HG02798 (cell line): ENCODE data around the gene NHSL2.
"Not testable (repeated sequence)": the region's sequence is repeated elsewhere in the genome, so short reads cannot be mapped to it uniquely, and the experiment has no call there.

ENCODE experiments used
- ATAC-seq: cut with Tn5 transposase; IDR thresholded peaks from one replicate; pipeline ENCODE4 v1.9.1; 2021; ENCODE audit warnings: mild to moderate bottlenecking; ENCODE audit not compliant: unreplicated experiment, poor library complexity

Gene NHSL2

DNA sequence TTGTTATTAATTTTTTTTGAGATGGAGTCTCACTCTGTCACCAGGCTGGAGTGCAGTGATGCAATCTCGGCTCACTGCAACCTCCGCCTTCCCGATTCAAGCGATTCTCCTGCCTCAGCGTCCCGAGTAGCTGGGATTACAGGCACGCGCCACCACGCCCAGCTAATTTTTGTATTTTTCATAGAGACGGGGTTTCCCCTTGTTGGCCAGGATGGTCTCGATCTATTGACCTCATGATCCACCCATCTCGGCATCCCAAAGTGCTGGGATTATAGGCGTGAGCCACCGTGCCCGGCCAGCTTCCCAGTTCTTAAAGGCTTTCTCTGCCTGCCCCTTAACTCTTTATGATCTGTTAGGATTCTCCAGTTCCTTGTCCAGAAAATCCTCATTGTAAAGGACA is 147.7 kb downstream of the NHSL2 start:
- ATAC-seq: not testable (repeated sequence)

DNA sequence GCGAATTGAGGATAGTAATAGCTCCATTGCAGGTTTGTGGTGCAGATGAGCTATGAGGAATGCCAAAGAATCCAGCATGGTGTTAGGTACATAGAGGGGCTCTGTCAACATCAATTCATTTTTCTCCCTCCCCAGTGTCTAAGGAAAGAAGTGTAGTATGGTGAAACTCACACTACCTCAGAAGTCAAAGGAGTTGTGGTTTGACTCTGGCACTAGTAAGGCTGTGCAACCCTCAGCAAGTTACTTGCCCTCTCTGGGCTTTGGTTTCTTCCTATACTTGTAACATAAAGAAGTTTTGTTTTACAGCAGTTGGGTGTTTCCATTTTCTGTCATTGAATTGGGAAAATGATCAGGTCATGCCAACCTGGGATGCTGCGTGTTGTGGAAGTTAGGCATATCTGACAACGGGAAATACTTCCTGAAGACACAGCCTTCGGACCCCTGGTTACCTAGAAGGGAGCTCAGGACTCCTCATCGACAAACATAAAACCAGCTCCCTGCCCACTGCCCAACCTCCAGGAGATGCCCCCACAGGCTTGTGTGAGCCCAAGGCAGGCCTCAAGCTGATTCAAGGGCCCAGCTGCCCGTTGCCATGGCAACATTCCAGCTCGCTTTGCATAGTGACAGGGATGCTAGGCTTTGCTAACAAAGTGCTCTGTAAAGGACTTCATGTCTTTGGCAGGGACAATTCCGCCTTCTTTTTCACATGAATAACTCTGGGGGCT is 149.7 kb downstream of the NHSL2 start:
- no peak for ATAC-seq

DNA sequence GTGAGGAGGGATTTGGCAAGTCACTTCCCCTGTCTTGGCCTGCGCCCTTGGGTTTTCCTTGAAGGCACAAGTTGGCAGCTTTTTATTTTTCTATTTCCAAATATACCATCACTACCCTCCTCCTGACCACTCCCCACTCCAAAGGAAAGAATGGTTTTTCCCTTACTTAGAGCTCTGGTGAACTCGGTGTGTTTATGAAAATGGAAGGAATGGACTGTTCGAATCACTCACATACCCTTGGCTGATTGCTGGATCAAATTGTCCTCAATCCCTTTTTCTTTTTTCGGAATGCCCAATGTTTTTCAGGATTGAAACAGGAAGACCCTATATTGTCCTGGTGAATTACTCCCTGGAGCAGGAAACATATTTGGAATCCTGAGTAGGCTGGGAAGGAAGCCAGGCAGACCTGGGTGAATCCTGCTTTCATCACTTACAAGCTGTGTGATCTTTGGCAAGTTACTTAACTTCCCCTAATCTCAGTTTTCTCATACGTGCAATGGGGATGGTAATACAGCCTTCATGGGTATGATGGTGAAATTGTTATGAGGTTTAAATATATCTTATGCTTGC is 150.4 kb downstream of the NHSL2 start:
- ATAC-seq: no peak

DNA sequence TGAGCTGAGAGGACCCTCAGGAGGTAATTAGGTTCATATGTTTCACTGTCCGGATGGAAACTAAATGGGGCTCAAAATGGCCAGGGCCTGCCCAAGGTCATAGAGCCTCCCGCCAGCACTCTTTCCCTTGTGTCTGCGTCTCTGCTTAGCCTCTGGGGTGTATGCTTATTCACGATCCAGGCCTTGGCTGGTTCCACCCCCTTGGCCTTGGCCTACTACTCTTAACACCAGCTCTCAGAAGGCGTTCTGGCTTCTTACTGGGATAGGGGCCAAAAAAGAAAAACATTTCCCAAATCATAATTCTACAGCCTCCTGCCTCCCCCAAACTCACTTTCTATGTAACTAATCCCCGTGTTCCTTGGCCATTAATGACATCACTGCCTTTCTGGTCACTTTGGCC is 152.3 kb downstream of the NHSL2 start:
- no peak for ATAC-seq

DNA sequence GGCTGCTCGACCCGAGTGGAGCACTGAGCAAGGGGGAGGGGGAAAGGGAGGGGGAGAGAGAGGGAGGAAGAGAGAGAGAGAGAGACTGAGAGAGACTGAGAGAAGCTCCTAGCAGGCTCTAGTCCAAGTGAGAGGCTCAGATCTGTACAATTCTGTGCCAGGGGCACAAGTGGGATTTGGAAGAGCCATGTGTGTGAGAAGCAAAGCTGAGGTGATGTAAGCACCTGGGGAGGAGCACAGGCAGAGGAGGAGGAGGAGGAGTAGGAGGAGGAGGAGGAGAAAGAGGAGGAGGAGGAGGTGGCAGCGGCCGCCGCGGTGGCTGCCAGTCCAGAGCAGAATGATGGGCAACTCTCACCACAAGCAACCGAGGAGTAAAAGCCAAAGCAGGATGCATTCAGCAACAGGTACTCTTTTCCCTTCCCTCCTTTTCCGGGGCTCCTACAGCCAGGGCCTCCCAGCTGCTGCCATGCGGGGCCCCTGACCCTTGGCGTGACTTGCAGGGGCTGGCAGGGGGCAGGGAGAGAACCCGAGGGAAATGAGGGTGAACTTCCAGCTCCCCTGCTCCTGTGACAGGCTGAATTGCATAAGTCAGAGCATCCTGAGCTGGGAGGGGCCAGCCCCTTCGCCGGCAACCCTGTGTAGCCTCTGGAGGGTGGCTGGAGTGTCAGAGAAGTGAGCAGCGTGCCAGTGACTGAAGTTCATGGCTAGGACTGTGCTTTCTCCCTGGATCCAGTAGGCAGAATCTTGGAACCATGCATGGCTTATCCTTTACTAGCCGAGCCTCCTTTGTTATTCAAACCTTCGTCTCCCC is 158.9 kb downstream of the NHSL2 start:
- ATAC-seq: no peak

DNA sequence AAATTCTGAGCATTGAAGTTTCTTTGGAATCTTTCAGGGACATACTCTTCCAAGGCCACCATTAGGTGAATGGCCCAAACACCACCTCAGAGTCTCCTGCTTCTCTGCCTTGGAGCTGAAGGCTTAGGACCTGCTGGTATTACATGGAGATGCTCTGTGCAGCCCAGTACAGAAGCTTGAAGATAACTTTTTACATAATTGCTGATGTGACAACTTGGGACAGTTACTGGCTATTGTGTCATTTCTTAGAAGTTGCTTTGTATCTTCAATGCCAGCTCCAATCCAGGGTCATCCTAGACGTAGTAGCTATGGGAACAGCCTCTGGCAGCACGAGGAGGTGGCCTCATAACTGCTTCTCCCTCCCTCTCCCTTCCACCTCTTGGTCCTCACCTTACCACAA is 160.6 kb downstream of the NHSL2 start:
- no peak for ATAC-seq

DNA sequence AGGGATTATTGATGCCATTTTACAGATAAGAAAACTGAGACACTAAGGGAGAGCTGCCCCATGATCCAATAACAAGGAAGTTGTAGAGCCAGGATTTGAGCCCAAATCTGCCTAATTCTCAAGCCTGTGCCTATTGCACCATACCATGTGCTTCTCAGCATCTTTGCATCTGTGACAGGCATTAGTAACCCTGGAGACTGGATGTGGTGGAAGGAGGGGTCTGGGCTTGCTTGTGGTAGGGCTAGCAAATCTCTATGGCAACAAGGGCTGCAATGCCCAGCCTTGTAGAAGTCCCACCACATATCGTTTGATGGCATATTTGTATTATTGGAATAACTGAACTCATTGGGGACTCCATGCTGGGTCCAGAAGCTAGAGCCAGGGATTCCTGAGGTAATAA is 163.0 kb downstream of the NHSL2 start:
- ATAC-seq: no peak

DNA sequence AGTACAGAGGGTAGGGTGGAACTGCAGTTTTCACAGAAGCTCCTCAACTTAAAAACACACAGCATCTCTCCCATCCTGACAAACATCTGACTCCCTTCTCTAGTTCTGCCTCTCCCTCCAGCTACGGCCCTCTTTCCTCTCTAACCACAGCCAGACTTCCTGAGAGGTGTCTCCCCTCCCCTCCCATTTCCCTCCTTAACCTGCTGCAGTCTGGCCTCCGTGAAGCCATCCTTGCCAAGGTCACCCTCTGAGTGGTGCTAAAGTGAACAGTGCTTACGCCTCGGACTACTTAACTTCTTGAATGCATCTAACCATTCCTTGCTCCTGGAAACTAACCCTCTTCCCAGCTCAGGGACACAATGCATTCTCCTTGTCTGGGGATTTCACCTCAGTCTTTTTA is 167.8 kb downstream of the NHSL2 start:
- ATAC-seq: no peak

DNA sequence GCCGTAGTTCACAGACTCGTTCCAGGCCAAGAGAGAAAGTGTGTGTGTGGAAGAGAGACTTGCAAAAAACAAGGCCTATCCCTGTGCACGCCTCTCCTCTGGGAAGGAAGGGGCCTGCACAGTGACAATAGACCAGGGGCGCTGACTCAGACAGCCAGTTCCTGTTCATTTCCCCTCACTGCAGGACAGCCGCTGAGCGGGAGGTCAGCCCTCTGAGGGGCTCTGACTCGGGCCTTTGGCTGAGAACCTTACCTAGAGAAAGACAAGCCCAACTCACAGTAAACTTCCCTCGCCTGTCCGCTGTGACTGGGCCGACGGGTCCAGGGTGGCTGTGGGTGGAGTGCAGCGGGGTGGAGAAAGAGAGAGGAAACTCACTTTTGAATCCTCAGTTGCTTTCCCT is 169.0 kb downstream of the NHSL2 start:
- ATAC-seq: no peak

DNA sequence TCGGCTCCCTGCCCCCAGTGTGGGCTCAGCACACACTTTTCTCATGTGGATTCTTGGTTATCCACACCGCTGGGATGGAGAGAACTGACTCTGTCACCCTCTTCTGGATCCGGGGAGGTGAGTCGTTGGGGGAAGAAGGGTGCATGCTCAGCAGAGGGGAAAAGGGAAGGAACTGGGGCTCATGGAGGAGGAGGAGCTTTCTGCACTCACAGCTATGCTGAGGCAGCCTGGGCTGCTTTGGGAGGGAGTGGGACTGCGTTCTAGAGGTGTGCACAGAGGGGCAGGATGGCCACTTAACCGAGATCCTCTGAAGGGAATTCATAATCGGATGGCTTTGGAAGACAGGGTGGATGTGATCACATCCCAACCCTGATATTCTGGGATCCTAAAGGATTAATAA is 169.5 kb downstream of the NHSL2 start:
- ATAC-seq: no peak

DNA sequence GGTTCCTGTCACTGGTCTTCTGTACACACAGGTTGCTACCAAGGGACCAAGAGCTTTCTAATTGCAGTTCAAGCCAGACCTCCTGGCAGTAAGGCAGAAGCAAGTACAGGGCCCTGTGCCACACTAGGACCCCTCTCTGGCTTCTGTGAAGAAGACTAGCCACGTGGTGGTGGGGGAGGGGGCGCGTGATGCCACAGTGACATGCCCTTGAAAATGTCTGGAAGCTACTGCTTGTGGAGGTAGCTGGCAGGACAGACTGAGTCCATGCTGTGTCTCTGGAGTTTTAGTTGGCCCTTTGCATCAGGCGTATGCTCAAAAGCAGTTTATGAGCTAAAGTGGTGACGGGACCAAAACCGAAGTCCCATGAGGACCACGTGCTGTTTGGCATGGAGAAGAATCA is 170.2 kb downstream of the NHSL2 start:
- ATAC-seq: no peak

DNA sequence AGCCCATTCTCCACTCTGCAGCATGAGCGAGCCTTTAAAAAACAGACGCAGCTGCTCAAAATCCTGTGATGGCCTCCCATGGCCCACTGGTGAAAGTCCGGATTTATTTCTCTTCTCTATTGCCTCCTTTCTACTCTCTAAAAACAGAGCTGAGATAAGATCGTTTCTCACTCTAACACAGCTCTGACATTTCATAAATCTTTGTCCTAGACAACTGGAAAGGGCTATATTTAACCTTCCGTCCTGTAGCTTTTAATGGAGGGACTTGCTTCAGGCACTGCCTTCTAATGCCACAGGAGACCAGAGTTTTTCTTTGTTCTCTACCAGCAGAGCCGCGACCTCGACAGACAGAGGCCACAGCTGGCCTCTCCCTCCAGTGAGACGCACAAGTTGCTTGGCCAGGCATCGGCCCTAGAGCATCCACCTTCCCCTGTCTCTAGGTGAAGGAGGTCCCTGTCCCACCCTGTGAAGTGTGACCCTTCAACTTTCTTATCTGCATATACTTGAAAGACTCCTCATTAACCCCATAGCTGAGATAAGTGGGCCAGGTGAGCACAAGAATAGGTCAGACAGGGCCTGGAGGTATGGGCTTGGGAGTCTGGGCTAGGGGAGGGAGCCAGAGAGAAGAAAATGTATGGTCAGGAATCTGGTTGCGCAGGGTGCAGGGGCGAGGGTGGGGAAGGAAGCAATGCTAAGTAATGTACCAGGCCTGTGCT is 171.1 kb downstream of the NHSL2 start:
- no peak for ATAC-seq

DNA sequence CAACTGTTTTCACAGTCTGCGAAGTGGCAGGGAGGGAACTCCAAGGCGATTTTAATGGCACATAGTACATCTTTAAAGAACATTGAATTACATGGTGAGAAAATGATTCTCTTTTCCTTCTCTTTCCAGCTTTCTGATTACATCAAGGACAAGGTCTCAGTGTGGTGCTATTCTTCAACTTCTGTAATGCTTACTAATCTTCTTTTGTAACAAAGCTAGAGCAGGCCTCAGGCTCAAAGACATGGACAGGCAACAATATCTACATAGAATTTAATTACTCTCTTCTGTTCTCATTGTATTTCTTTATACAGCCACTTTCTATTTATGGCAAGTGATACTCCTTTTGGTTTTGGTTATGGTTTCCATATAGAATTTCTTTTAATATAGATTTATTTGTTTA is 172.6 kb downstream of the NHSL2 start:
- no peak for ATAC-seq

DNA sequence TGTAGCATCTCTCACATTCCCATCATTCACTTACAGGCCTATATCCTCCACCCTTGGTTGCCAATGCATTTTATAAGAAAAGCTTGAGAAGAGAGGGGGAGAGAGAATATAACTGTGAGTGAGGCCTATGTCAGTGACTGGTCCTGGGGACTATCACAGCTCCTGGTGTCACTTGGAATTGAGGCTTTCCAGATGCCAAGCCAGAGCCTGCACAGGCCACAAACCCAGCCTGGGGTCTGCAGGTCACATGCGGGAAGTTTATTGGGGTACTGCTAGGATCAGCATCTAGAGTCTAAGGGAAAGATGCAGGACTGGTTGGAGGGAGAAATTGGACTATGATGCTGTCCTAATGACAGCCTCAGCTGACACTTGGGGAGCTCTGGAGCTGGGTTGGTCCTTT is 173.5 kb downstream of the NHSL2 start:
- no peak for ATAC-seq

DNA sequence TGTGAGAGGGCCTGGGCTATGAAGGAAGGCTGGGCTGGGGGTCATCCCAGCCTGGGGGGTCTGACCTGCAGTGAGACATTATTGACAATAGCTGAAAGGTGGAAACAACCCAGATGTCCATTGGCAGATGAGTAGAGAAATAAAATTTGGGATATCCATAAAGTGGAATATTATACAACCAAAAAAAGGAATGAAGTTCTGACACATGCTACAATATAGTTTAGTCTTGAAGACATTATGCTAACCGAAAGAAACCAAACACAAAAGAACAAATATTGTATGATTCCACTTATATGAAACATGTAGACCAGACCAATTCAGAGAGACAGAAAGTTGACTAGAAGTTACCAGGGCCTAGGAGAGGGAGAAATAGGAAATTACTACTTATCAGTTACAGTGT is 176.3 kb downstream of the NHSL2 start:
- no peak for ATAC-seq

DNA sequence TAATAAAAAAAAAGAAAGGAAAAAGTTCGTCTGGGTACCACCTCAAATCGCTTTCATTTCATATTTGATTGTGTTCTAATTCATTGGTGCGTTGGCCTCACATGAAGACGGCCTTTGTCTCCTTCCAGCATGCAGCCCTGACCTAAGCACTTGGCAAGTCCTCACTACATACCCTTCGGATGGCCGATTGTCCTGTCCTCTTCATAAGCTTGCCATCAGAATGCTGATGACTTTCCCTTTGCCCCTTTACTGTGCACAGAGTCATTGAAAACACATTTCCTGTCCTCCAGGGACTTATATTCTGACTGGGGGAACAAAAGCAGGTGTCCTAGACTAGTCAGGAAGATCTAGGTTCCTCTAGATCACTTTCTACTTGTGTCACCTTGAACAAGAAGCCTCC is 178.1 kb downstream of the NHSL2 start:
- ATAC-seq: no peak

DNA sequence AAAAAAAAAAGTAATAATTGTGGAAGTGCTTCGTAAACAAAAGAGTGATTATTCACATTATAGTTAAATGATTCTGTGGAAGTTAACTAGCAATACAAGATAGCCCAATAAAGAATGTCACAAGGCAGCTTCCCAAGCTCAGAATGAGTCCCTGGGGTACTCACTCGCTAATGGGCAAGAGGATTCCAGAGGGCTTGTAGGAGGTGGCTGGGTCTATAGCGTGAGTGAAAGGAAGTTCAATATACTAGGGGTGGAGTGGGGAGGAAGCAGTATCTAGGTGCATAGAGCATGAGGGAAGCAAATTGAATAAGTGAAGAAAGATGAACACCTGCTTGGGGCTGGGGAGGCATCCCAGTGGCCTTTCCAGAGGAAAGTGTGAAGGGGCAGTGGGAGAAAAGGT is 178.6 kb downstream of the NHSL2 start:
- ATAC-seq: no peak

DNA sequence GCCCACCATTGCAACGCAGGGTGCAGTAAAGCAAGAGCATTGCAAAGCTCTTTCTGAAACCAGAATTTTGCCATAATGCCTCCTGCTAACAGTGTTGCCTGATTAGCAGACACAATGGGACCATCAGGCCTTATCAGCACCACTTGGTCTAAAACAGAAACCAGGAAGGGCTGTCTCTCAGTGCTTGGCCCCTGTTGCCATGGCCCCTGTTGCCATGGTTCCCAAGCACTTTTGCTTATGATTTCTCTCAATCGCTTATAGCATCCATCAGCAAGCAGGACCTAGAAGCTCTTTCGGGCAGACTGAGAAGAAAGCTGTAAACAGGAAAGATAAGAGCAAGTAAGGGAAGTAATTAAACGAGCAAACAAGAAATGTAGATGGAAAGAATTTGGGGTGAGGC is 184.2 kb downstream of the NHSL2 start:
- peak; percentile 79 for ATAC-seq

DNA sequence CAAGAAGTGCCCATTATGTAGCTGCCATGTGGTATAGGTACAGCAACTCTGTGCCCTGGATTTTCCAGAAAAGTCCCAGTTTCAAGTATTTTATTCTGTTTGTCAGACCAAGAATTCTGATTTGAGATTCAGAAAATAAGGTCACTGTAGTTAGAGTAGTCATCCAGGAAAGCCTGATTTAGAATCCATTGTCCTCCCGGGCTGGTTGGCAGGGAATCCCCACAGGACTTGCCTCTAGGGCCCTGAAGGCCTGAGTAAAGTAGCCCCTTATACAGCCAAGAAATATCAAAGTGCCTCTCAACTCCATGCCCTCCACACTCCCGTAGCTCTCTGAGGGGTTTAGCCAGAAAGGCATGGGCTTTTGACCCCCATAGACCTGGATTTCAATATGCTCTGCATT is 184.7 kb downstream of the NHSL2 start:
- ATAC-seq: no peak

DNA sequence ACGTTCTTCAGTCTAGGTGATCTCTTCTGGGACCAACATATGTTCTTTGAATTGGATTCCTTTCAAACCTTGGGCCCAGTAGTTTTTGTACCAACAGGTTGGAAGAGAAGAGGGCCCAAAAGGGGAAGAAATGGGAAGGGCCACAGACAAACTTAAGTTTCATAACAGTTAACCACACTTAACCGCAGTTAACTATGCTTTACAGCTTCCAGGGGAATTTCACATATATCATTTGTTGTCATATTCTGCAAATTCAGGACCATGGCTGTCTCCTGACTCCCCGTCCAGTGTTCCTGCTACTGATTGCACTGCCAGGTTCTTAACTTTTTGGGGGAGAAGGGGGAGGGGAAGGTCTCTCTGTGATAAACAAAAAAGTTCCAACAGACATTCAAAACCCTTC is 186.5 kb downstream of the NHSL2 start:
- ATAC-seq: no peak
